Adrenal gland (tissue), 5 donors: ENCODE data around the gene SOWAHC.

Experiments
- POLR2A ChIP-seq, 2 donors: fragments of 450-650 bp; IDR thresholded peaks; one replicate each; pipeline ENCODE4 v1.6.1; 2017; ENCODE audit warnings: antibody characterized with exemption in 2 of 2, mild to moderate bottlenecking in 2 of 2, moderate library complexity in 1 of 2
- TF ChIP-seq, protein P1 (sequence below), 6 experiments: fragments of 450-650 bp in 4 of 6; fragments of 200-600 bp in 2 of 6; sonication (generic) in 1 of 6; IDR thresholded peaks; 1 replicate in 5 of 6; 2 replicates in 1 of 6; pipeline versions ENCODE4 v1.5.1 to v1.8.0; 2016 to 2021; ENCODE audit warnings: antibody characterized with exemption in 6 of 6, mild to moderate bottlenecking in 2 of 6, moderate library complexity in 1 of 6
- donor health status: DM: no; HTN: no; CAD: no.

DNA sequence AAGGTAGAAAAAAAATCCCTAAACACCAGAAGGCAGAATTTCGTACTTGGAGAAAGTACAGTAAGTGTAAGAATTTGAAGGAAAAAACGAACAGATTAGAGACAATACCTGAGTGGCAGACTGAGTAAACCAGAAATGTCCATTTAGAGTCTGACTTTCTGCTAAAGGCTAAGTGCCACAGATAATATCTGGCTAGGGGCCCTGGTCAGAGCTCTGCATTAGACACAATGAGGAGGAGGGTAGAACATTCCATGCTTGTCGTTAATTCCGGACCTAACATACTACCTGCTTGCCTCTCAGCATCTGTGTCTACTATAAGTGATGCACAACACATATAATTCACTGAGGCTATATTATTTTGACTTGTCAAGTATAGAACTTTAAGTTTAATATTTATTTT lies 18.5 kb upstream of the SOWAHC start:
- TF ChIP-seq, protein P1, sequence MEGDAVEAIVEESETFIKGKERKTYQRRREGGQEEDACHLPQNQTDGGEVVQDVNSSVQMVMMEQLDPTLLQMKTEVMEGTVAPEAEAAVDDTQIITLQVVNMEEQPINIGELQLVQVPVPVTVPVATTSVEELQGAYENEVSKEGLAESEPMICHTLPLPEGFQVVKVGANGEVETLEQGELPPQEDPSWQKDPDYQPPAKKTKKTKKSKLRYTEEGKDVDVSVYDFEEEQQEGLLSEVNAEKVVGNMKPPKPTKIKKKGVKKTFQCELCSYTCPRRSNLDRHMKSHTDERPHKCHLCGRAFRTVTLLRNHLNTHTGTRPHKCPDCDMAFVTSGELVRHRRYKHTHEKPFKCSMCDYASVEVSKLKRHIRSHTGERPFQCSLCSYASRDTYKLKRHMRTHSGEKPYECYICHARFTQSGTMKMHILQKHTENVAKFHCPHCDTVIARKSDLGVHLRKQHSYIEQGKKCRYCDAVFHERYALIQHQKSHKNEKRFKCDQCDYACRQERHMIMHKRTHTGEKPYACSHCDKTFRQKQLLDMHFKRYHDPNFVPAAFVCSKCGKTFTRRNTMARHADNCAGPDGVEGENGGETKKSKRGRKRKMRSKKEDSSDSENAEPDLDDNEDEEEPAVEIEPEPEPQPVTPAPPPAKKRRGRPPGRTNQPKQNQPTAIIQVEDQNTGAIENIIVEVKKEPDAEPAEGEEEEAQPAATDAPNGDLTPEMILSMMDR (IDR thresholded peaks at IDR 0.05): no peak
- TF ChIP-seq POLR2A (IDR thresholded peaks at IDR 0.05): no peak
